Peyer's patch (tissue), 4 donors: ENCODE measurements around the gene NOCT.

ENCODE experiments used
- CTCF ChIP-seq, 6 experiments: fragments of 450-650 bp in 4 of 6; fragments of 200-600 bp in 2 of 6; sonication (generic) in 1 of 6; IDR thresholded peaks; one replicate each; pipeline ENCODE4 v1.5.1; 2017 to 2019; ENCODE audit warnings: antibody characterized with exemption in 6 of 6, mild to moderate bottlenecking in 3 of 6, moderate library complexity in 1 of 6
- POLR2A ChIP-seq, 2 donors: fragments of 450-650 bp; IDR thresholded peaks; one replicate each; pipeline ENCODE4 v1.5.1; 2017; ENCODE audit warnings: antibody characterized with exemption in 2 of 2, mild to moderate bottlenecking in 2 of 2, moderate library complexity in 2 of 2

DNA sequence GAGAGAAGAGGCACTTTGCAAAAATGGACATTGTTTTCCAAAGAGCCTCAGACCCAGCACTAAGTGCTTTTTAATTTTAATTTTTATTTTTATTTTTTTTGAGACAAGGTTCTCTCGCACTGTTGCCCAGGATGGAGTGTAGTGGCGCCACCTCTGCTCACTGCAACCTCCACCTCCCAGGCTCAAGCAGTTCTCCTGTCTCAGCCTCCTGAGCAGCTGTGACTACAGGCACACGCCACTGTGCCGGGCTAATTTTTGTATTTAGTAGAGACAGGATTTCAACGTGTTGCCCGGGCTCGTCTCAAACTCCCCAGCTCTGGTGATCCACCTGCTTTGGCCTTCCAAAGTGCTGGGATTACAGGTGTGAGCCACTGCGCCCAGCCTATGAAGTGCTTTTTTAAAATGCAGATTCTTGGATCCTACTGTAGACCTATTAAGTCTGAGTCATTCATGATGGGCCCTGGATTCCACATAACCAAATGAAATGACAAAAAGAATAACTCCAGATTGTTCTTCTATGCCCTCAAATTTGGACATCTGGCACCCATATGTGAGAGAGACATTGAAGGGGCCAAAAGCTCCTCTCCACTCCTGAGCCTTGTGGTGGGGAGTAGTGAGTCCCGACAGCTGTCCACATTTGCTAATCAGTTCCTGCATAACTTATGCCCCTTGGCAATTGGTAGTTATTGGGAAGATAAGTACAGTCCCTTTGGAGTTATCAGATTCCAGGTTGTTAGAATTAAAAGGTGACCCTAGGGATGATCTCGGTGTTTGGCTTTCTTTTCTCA is 3.6 kb downstream of the NOCT start:
- no peak for TF ChIP-seq CTCF (IDR thresholded peaks at IDR 0.05)
- no peak for TF ChIP-seq POLR2A (IDR thresholded peaks at IDR 0.05)
